Uterus (tissue), 2 donors: ENCODE data around the gene CAMK1D.
"Not testable (repeated sequence)": the region's sequence is repeated elsewhere in the genome, so short reads cannot be mapped to it uniquely, and the experiment has no call there.

ENCODE experiments used
- CTCF ChIP-seq, 4 experiments: fragments of 200-600 bp in 2 of 4; fragments of 450-650 bp in 2 of 4; sonication (generic) in 2 of 4; IDR thresholded peaks; one replicate each; pipeline ENCODE4 v1.5.1; 2016 to 2019; ENCODE audit warnings: antibody characterized with exemption in 4 of 4, mild to moderate bottlenecking in 2 of 4, moderate library complexity in 1 of 4
- POLR2A ChIP-seq, 2 donors: fragments of 450-650 bp; IDR thresholded peaks; one replicate each; pipeline ENCODE4 v1.6.1; 2016; ENCODE audit warnings: antibody characterized with exemption in 2 of 2, mild to moderate bottlenecking in 1 of 2, moderate library complexity in 1 of 2

DNA sequence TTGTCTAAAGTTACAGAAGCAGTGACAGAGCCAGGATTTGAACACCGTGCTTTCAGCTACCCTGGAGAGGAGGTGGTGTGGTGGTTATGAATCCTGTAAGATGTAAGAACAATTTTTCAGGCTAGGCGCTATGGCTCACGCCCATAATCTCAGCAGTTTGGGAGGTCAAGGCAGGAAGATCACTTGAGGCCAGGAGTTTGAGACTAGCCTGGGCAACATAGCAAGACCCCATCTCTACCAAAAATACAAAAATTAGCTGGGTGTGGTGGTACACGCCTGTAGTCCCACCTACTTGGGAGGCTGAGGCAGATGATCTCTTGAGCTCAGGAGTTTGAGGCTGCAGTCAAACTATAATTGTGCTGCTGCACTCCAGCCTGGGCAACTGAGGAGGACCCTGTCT lies 48.3 kb upstream of the CAMK1D start:
- not testable (repeated sequence) for TF ChIP-seq CTCF, POLR2A (IDR thresholded peaks at IDR 0.05)
